ENCODE results near the gene RRN3. TPM values are rescaled to one million over a fixed set of nuclear protein-coding genes. Genes with fewer than 3 reads are reported as not detected.
"Not testable (repeated sequence)": the region's sequence is repeated elsewhere in the genome, so short reads cannot be mapped to it uniquely, and the experiment has no call there.

RRN3 gene
- total RNA-seq, 1 donor from 2014 or later = 25.5 TPM

DNA sequence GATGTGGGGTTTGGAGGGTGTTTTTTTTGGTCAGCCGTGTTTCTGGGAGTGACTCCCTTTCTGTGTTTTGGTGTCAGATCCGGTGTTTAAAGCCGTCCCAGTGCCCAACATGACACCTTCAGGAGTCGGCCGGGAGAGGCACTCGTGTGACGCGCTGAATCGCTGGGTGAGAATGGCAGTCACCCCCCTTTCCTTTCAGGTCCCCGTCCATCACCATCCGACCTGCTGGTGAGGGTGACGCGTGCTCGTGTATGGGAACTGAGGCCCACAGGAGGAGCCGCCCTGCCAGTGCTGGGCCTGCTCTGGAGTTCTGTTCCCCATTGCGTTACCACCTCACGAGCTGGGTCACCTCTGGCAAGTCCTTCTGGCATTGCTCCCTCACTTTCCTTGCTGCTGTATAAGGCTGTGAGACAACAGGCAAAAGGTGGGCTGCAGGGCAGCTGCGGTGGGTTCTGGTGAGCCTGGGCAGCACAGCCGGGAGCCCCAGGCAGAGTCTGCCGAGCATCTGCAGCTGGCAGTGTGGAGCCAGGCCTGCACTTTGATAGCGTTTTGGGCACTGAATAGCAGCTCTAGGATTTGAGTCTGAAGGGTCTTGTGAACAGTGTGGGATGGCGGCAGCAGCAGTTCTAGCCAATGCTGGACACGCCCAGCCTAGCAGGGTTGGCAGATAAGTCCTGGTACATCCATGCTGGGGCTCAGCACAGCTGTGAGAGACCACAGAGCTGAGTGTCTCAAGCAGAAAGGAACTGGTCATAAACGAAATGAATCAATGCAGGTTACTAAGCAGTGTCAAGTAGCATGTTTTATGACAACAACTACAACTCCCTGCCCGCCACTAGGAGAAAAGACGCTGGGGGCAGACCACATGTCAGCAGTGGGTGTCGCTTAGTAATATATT is 65.0 kb downstream of the RRN3 start:
- DNase-seq (ENCODE audit: low spot score) = not testable (repeated sequence)

DNA sequence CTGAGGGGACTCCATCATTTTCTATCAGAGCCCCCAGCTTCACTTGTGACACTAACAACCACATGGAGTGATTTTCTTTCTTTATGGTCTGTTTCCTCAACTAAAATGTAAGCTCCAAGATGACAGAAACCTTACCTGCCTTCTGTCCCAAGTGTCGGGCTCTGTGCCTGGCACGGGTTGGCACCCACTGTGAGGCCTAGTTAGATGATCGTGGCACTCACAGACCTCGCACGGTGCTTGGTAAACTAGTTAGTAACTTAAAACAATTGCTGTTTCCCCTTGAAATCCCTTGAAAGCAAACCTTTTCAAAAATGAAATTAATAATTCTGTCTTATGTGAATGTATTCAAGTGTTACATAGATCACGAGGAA is 65.7 kb downstream of the RRN3 start:
- not testable (repeated sequence) for DNase-seq (ENCODE audit: low spot score)

DNA sequence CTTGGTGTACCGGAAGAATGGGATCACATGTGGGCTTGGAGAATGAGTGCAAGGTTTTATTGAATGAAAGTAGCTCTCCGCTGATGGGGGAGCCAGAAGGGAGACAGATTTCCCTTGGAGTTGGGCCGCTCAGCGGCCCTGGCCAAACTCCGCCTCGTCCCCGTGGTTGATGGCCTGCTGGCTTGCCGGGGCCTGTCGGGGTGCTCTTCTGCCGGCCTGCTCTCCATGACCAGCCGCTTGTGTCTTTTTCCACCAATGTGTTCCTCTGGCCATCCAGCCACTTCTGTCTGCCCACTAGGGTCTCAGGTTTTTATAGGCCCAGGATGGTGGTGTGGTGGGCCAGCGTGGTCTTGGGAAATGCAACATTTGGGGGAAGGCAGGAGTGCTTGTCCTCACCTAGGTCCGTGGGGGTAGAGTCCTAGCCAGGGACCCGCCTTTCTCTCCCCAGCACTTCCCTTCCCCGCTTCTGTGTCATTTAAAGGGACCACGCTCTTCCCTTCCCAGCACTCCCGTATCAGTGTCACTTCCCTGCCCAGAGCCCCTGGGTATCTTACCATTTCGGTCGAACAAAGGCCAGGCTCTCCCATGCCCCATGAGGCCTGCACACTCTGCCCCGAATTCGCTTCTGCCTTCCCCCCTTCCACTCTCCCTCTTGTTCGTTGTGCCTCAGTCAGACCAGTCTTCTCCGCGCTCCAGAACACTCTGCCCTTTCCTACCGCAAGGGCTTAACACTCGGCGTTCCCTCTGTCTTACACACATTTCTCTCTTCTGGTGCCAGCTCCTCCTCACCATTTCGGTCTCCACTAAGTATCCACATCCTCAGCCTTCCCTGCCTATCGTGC is 66.3 kb downstream of the RRN3 start:
- not testable (repeated sequence) for DNase-seq (ENCODE audit: low spot score)

DNA sequence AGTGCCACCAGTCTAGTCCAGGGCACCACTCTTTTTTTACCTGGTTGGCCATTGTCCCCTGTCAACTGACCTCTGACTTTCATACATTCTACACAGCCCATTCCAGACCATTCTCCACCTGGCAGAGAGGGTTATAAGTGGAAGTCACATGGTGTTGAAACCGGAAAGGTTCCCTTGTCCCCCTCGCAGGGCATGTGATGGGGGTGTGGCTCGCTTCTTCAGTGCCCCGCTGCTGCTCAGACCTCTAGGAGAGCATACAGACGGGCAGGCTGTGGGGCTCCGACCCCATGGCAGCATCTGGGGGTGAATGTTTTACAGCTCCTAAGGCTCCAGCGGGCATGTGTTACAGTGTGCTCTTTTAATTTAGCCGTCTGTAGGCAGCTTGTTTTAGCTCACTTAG is 67.0 kb downstream of the RRN3 start:
- not testable (repeated sequence) for DNase-seq (ENCODE audit: low spot score)

DNA sequence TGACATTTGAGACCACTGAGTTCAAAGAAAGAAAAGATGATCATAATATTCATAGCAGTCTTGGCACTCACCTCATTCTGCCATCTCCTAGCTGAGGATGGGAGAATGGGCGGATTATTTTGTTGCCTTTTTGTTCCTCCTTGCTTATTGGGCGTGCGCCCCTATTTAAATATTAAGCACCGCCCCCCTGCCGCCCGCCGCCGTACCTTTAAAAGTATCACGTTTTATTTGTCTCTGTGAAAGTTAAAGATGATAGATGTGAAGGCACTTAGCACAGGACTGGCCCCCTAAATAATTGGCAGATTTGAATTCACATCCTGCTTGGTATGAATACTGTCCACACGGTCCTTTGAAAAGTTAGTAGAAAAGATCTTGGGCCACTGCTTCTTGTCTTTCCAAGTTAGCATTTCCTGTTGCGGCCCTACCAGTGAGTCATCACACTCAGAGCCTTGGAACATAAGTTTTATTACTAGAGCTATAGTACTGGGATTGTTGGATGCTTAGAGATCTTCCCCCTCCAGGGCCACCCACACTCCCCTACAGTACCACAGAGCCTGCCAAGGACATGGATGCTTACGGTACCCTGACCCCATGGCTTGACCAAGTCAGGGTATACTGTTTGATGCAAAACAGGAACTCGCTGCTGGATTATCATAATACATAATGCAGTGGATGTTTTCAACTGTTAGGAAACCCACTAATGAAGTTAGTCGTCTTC is 68.7 kb downstream of the RRN3 start:
- DNase-seq (ENCODE audit: low spot score) = not testable (repeated sequence)

DNA sequence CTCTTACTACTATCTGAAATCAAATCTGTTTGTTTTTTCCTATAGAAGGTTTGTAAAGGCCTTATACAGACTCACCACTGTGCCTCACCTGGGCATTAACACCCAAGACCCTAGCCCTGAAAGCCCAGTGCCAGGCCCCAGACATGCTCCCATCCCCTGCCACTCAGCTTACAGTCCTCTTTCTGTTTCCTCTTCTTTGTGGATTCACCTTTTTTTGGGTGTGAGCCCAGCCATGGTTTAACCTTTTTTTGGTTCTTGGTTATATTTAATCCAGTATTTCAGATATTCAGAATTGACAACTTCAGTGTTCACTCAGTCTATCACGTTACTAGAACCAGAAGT is 69.2 kb downstream of the RRN3 start:
- not testable (repeated sequence) for DNase-seq (ENCODE audit: low spot score)

DNA sequence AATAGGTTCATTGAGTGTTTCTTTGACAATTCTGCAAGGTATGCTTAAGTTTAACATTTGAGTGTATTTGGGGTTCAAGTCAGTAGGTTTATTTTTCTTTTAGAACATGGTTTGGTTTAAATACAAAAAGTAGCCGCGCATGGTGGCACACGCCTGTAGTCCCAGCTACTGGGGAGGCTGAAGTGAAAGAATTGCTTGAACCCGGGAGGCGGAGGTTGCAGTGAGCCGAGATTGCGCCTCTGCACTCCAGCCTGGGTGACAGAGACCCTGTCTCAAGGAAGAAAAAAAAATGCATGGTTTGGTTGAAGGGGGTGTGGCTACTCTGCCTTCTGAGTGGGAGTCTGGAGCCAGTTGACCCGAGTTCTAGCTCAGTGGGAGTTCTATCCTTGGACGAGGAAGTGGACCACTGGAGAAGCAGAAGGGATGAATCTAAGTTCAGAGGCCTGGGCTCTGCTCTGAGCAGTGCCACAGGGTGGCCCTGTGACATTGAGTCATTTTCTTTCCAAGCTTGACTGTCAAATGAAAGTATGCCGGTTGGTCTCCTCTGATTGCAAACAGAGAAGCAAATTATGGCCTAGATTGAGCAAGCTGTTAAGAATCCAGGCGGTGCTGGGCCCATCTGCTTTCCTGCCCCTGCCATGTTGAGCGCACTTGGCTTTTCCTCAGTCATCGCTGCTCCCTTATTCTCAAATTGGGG is 70.5 kb downstream of the RRN3 start:
- not testable (repeated sequence) for DNase-seq (ENCODE audit: low spot score)

DNA sequence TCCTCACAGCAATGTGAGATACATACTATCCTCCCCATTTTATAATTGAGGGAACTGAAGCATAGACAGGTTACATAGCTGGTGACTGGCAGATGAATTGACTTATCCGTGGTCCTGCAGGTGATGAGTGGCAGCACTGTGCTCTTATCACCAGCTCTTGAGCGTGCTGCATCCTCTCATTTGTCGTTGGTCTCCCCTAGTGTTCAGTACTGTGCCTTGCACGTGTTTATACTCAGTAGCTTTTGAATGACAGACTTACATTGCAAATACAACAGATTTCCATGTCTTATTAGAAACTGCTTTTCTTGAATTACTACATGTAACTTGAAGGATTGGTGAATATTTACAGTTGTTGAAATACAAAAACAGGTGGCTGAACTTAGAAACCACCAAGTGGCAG is 71.9 kb downstream of the RRN3 start:
- DNase-seq (ENCODE audit: low spot score) = peak; percentile 45

DNA sequence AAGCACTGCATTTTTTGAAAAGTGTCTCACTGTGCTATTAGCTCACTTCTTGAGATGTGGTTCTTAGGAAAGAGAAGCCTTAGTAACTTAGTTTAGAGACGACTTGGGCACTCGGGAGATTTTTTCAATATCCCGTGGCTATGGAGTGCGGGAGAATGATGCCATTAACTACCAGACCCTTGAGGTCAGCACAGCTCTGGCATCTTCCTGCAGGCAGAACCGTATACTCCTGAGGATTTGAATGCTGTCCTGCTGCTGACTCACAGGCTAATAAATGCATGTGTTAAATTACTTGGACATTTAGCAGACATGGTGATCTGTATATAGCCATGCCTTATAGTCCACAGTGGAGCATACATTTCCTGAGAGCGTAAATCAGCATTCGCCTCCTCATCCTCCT is 72.6 kb downstream of the RRN3 start:
- DNase-seq (ENCODE audit: low spot score) = not testable (repeated sequence)

DNA sequence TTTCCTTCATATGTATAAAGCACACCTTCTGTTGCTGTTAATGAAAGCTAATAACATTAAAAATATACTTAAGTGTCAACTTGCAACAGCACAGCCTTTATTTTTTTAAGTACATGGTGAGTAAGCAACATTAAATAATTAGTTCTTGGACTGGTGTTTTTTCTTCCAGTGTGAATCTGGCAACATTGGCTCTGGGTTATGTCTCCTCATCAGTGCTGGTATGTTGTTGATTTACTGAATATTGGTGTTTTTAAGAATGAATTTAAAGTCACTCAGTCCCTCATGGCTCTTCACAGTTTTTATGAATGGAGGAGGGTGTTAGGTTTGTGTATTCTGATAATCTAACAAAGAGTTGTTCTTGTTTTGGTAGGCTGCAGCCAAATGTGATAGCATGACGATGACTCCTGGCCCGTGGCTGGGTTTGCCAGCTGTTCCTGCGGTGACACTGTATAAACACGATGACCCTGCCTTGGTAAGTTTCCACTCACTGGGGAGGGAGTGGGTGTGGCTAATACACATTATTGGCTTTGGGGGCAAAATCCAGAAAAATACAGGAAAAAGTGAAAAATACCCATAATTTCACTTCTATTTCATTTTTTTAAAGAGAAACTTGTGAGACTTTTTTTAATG is 77.0 kb downstream of the RRN3 start:
- not testable (repeated sequence) for DNase-seq (ENCODE audit: low spot score)

DNA sequence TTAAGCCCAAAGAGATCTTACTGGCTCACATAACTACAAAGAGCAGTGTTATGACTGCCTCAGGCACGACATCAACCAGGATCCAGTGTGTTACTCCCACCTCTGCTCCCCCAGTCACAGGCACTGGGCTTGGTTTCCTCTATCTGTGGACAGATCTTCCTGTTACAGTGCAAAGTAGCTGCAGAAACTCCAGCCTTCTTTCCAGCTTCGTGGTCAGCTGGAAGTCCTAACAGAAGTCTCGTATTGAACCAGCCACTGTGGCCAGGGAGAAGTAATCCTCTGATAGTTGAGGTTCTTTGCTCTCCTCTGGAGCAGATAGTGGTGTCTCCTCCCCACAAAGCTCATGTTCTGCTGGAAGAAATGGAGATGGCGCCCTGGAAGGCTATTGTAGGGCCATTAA is 77.7 kb downstream of the RRN3 start:
- DNase-seq (ENCODE audit: low spot score) = not testable (repeated sequence)

DNA sequence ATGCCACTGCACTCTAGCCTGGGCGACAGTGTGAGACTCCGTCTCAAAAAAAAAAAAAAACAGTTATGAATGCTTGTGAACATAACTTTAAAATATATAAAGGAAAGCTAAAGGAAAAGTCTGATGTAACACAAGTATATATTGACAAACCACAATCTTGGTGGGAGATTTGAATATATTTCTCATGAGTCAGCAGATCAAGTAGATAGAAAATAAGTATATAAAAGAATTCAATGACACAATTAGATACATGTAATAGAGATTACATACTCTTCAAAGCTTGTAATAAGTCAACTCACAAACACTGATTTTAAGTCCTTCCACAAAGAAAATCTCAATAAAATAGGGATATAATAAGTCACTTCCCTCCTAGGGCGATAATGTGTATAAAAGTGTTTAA is 78.4 kb downstream of the RRN3 start:
- not testable (repeated sequence) for DNase-seq (ENCODE audit: low spot score)

DNA sequence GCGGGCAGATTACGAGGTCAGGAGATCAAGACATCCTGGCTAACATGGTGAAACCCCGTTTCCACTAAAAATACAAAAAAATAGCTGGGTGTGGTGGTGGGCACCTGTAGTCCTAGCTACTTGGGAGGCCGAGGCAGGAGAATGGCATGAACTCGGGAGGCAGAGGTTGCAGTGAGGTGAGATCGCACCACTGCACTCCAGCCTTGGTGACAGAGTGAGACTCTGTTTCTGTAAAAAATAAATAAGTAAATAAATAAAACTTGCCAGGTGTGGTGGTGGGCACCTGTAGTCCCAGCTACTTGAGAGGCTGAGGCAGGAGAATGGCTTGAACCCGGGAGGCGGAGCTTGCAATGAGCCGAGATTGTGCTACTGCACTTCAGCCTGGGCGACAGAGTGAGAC is 81.1 kb downstream of the RRN3 start:
- not testable (repeated sequence) for DNase-seq (ENCODE audit: low spot score)

Other genes with a start within 250 kb of the RRN3 start
- gene NPIPA1, start 156.8 kb downstream of the RRN3 start, total RNA-seq = 114 TPM
- 189 TPM for gene PDXDC1, start 119.2 kb downstream of the RRN3 start, total RNA-seq
- gene NTAN1, start 38.2 kb downstream of the RRN3 start, total RNA-seq = 25.9 TPM